IMR-90 (cell line): Measurements from ENCODE around the gene ZNF442. TPM values are rescaled to one million over a fixed set of nuclear protein-coding genes. Genes with fewer than 3 reads are reported as not detected.

Experiments
- ATAC-seq: fragments of 200-7000 bp; cut with Tn5 transposase; 2 replicates; pipeline ENCODE4 v1.9.1; 2020; ENCODE audit warnings: low read depth, mild to moderate bottlenecking, moderate library complexity
- Bru-seq: library from RNA; stranded (reverse); fragments of 400-500 nt; gene quantifications from one replicate; lab custom pipeline; 2021; lab: Mats Ljungman, UMichigan
- BruChase-seq, 2 experiments: library from RNA; stranded (reverse); fragments of 400-500 nt; gene quantifications; one replicate each; lab custom pipeline; 2021; lab: Mats Ljungman, UMichigan
- BruUV-seq: library from RNA; stranded (reverse); fragments of 400-500 nt; replicated peaks from 2 replicates; lab custom pipeline; 2021; lab: Mats Ljungman, UMichigan
- CTCF ChIA-PET: fragments of 300-600 bp; formaldehyde crosslinking; extraction: SDS; loops from one replicate; lab custom pipeline; 2021; ENCODE audit warnings: antibody characterized with exemption; lab: Yijun Ruan, JAX
- POLR2A ChIA-PET: fragments of 300-600 bp; sonication (Branson Sonifier 250); formaldehyde crosslinking; loops from one replicate; lab custom pipeline; 2022; ENCODE audit warnings: antibody characterized with exemption; ENCODE audit not compliant: unreplicated experiment; lab: Charles Lee
- DNase-seq: peaks from one replicate; pipeline ENCODE4 v3.0.0; 2013
- H2AFZ ChIP-seq: replicated peaks from 2 replicates; pipeline ENCODE3; 2013; ENCODE audit warnings: low read length, mild to moderate bottlenecking; ENCODE audit not compliant: poor library complexity
- H2AK5ac ChIP-seq: 2 replicates; pipeline ENCODE4 v1.6.1; 2013; ENCODE audit warnings: low read depth, low read length, inconsistent platforms
- H2AK9ac ChIP-seq: replicated peaks from 2 replicates; pipeline ENCODE3; 2013; ENCODE audit warnings: mild to moderate bottlenecking, low read depth, low read length, moderate library complexity; ENCODE audit not compliant: poor library complexity
- H2BK120ac ChIP-seq: 2 replicates; pipeline ENCODE4 v1.6.1; 2013; ENCODE audit warnings: low read depth, low read length, inconsistent platforms
- H2BK15ac ChIP-seq: 3 replicates; pipeline ENCODE4 v1.6.1; 2013; ENCODE audit warnings: low read depth, low read length, inconsistent platforms
- H2BK20ac ChIP-seq: 2 replicates; pipeline ENCODE4 v1.6.1; 2013; ENCODE audit warnings: low read depth, mild to moderate bottlenecking, inconsistent platforms, low read length, moderate library complexity
- H2BK5ac ChIP-seq: 2 replicates; pipeline ENCODE4 v1.6.1; 2013; ENCODE audit warnings: mild to moderate bottlenecking, low read depth, low read length, inconsistent platforms; ENCODE audit not compliant: poor library complexity, severe bottlenecking
- H3K14ac ChIP-seq: replicated peaks from 2 replicates; pipeline ENCODE4 v1.6.1; 2013; ENCODE audit warnings: low read depth, low read length, inconsistent platforms
- H3K18ac ChIP-seq: 2 replicates; pipeline ENCODE4 v1.6.1; 2013; ENCODE audit warnings: low read depth, low read length, control low read depth
- H3K23ac ChIP-seq: 2 replicates; pipeline ENCODE4 v1.6.1; 2013; ENCODE audit warnings: low read depth, low read length, inconsistent platforms
- H3K27ac ChIP-seq: 2 replicates; pipeline ENCODE4 v1.5.1; 2013; ENCODE audit warnings: mild to moderate bottlenecking, control low read depth, low read length; ENCODE audit not compliant: insufficient read depth
- H3K27me3 ChIP-seq: 2 replicates; pipeline ENCODE4 v1.6.1; 2013; ENCODE audit warnings: low read length; ENCODE audit not compliant: control insufficient read depth, insufficient read depth
- H3K36me3 ChIP-seq: 2 replicates; pipeline ENCODE4 v1.6.1; 2013; ENCODE audit warnings: low read length, mixed read lengths; ENCODE audit not compliant: control insufficient read depth, insufficient read depth
- H3K4ac ChIP-seq: 2 replicates; pipeline ENCODE4 v1.6.1; 2013; ENCODE audit warnings: low read depth, low read length, inconsistent platforms
- H3K4me1 ChIP-seq: 2 replicates; pipeline ENCODE4 v1.6.1; 2013; ENCODE audit warnings: low read length, mixed read lengths; ENCODE audit not compliant: control insufficient read depth, insufficient read depth
- H3K4me2 ChIP-seq: 2 replicates; pipeline ENCODE4 v1.6.1; 2013; ENCODE audit warnings: low read depth, mild to moderate bottlenecking, control low read depth, low read length, moderate library complexity
- H3K4me3 ChIP-seq: 2 replicates; pipeline ENCODE4 v1.5.1; 2013; ENCODE audit warnings: low read depth, mild to moderate bottlenecking, control low read depth, low read length, moderate library complexity; ENCODE audit not compliant: insufficient read depth
- H3K56ac ChIP-seq: 2 replicates; pipeline ENCODE4 v1.6.1; 2013; ENCODE audit warnings: low read length, inconsistent platforms; ENCODE audit not compliant: insufficient read depth; ENCODE audit errors: extremely low read depth
- H3K79me1 ChIP-seq, 2 experiments: 2 replicates each; pipeline ENCODE4 v1.6.1; 2013; ENCODE audit warnings: low read length in 2 of 2, inconsistent platforms in 1 of 2, low read depth in 1 of 2
- H3K9ac ChIP-seq: 2 replicates; pipeline ENCODE4 v1.6.1; 2013; ENCODE audit warnings: low read depth, low read length, control low read depth
- H3K9me1 ChIP-seq: 2 replicates; pipeline ENCODE4 v1.6.1; 2013; ENCODE audit warnings: low read length, inconsistent platforms; ENCODE audit not compliant: insufficient read depth
- H3K9me3 ChIP-seq: 2 replicates; pipeline ENCODE4 v1.6.1; 2013; ENCODE audit warnings: low read length; ENCODE audit not compliant: control insufficient read depth, insufficient read depth
- H4K20me1 ChIP-seq: 2 replicates; pipeline ENCODE4 v1.6.1; 2013; ENCODE audit warnings: low read length, inconsistent platforms; ENCODE audit not compliant: insufficient read depth
- H4K5ac ChIP-seq: 2 replicates; pipeline ENCODE4 v1.6.1; 2013; ENCODE audit warnings: mild to moderate bottlenecking, low read depth, low read length, control low read depth
- H4K8ac ChIP-seq, 2 experiments: 2 replicates each; pipeline ENCODE4 v1.6.1; 2013; ENCODE audit warnings: low read depth in 2 of 2, low read length in 2 of 2, control low read depth in 1 of 2, inconsistent platforms in 1 of 2
- H4K91ac ChIP-seq: 2 replicates; pipeline ENCODE4 v1.6.1; 2013; ENCODE audit warnings: low read depth, low read length, inconsistent platforms; ENCODE audit not compliant: insufficient read depth
- CEBPB ChIP-seq: IDR thresholded peaks from 2 replicates; pipeline ENCODE4 v1.6.1; 2012; ENCODE audit warnings: low read depth, low read length, improper control_type of control experiment
- CHD1 ChIP-seq: IDR thresholded peaks from 2 replicates; pipeline ENCODE4 v1.6.1; 2012; ENCODE audit warnings: low read depth, low read length, improper control_type of control experiment
- MAFK ChIP-seq: IDR thresholded peaks from 2 replicates; pipeline ENCODE4 v1.6.1; 2012; ENCODE audit warnings: low read depth, low read length, improper control_type of control experiment
- MXI1 ChIP-seq: IDR thresholded peaks from 2 replicates; pipeline ENCODE4 v1.6.1; 2012; ENCODE audit warnings: low read depth, mild to moderate bottlenecking, low read length, moderate library complexity, borderline replicate concordance
- NFE2L2 ChIP-seq: fragments of 150-350 bp; IDR thresholded peaks from 2 replicates; pipeline ENCODE4 v1.6.1; 2016; ENCODE audit warnings: low read depth, mild to moderate bottlenecking, low read length
- RAD21 ChIP-seq: IDR thresholded peaks from 2 replicates; pipeline ENCODE4 v1.6.1; 2012; ENCODE audit warnings: low read length, improper control_type of control experiment
- RFX5 ChIP-seq: IDR thresholded peaks from 2 replicates; pipeline ENCODE4 v1.8.0; 2012; ENCODE audit warnings: low read depth, mild to moderate bottlenecking, low read length, moderate library complexity
- SMC3 ChIP-seq: fragments of 150-350 bp; IDR thresholded peaks from 2 replicates; pipeline ENCODE4 v1.6.1; 2016; ENCODE audit warnings: low read depth, mild to moderate bottlenecking, antibody characterized with exemption, low read length, moderate library complexity
- WGBS, 2 experiments: methylation state at CpG; one replicate each; pipeline versions ENCODE4 v1.1.5 to v1.1.7; 2013; ENCODE audit warnings: missing lambda C conversion rate in 2 of 2; ENCODE audit not compliant: insufficient read length in 1 of 2; ENCODE audit errors: extremely low coverage in 2 of 2; 5-methylcytosine and 5-hydroxymethylcytosine counted together
- dilution Hi-C: fragments of 300-500 bp; cut with HindIII; formaldehyde crosslinking; loops from one replicate; pipeline ENCODE4 v1.14.3; 2018; ENCODE audit warnings: low sequenced_read_pairs; ENCODE audit not compliant: unreplicated experiment
- in situ Hi-C: fragments of 300-500 bp; cut with MboI; formaldehyde crosslinking; loops from 3 replicates; pipeline ENCODE4 v1.14.3; 2019; ENCODE audit warnings: low sequenced_read_pairs, inconsistent platforms, mixed read lengths
- intact Hi-C: fragments of 100-400 bp; cut with micrococcal nuclease; formaldehyde crosslinking; loops from 2 replicates; pipeline ENCODE4 v1.10.0; 2022
- long read RNA-seq: library from polyadenylated mRNA; unstranded; transcript quantifications from one replicate; pipeline ENCODE4 v2.0.0, GENCODE V29; 2021; ENCODE audit not compliant: unreplicated experiment
- polyA plus RNA-seq, 3 experiments: library from polyadenylated mRNA; depleted of rRNA; stranded (reverse); fragments of >200 nt; gene quantifications; 2 replicates each; pipeline ENCODE4 v1.2.3, GENCODE V29; 2012; ENCODE audit warnings: low replicate concordance in 1 of 3
- total RNA-seq: library from RNA; depleted of rRNA; stranded (reverse); fragments of >200 nt; gene quantifications from 2 replicates; pipeline ENCODE4 v1.2.3, GENCODE V29; 2012; rRNA removed
- TF ChIP-seq, protein P1 (sequence below): conservative IDR thresholded peaks from 2 replicates; pipeline ENCODE4 v1.5.1; 2012; ENCODE audit warnings: mild to moderate bottlenecking, low read depth, low read length, improper control_type of control experiment
- TF ChIP-seq, protein P2 (sequence below): fragments of 150-350 bp; IDR thresholded peaks from 2 replicates; pipeline ENCODE4 v1.6.1; 2017; ENCODE audit warnings: mild to moderate bottlenecking, antibody characterized with exemption, low read length, low read depth

The ZNF442 gene
- 3.6 and 4.4 TPM in 2 replicates for total RNA-seq
- 0.34 and 0.58 TPM in 2 replicates for polyA plus RNA-seq (2012; rRNA removed)
- 0.03 and 0.10 TPM in 2 replicates for polyA plus RNA-seq (2012; cell fraction: cytosol; rRNA removed)
- 0.07 and 0.36 TPM in 2 replicates for polyA plus RNA-seq (2012; cell fraction: nucleus; rRNA removed; ENCODE audit: low replicate concordance)
- percentile 61 among the genes with signal in this experiment for Bru-seq, nascent RNA
- percentile 49 among the genes with signal in this experiment for BruChase-seq, experiment 1, labeled RNA remaining after a 6-hour chase
- percentile 43 among the genes with signal in this experiment for BruChase-seq, experiment 2, labeled RNA remaining after a 2-hour chase
- long read RNA-seq, partial matches to known transcripts = 0 of 1 reads
- long read RNA-seq, other reads (novel, unspliced or antisense) = 0 of 1 reads

DNA sequence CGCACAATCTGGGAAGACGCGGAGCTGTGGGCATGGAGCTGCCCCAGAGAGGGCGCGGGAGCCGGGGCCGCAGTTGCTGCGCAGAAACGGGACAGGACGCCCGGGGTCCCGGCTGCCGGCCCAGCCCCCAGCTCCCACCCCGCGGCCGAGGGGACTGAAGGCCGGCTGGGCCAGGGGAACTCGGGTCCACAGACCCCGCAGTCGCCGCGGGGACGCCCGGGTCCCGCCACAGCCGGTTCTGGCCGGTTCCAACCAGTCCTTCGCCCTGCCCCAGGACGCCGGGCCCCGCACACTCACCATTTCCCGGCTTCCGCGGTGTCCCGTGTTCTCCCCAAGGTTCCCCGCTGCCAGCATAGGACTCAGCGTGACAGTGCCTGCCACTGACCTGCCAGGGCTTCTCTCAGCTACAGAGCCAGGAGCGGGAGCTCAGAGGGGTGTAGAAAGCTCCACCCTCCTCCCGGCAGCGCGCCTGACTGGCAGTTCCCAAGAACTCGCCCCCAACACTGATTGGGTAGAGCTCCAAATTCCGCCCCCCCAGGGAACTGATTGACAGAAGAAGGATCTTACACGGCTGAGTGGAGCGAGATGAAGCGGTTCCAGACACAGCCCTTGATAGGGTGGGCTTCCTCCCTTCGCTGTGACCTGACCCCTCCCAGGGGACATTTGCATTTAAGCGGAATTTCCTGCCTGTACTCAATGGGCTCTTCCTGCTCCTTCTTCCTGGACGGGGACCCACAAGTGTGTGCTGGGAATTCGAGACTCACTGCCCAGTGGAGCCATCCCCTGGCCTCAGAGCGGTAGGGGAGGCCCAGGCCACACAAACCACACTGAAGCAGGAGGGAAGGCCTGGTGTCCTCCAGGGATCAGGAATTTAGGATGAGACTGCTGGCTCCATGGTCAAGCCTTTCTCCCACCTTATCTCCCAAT lies at the start of gene ZNF442:
Gene ZNF442, minus strand, starts transcription at position 448 of the 927 bp plus-strand sequence. CDS start 2,052 bp downstream, outside the sequence.
- H3K4me2 ChIP-seq = peak within 1 kb of the TSS; percentile 87
- no peak within 1 kb of the TSS for H3K56ac ChIP-seq
- H4K8ac ChIP-seq = peak within 1 kb of the TSS; percentile 8 to 87
- ChIA-PET POLR2A (interaction anchor here (0.7 kb wide), 1 partner anchor 330 kb away, joined by 20 read pairs; the partner anchor contains the start of gene ZNF433), CTCF (interaction anchor here (0.6 to 1.3 kb wide), 3 partner anchors 11 to 275 kb away, joined by 3 to 10 read pairs (median 3); no protein-coding TSS in a partner anchor)
- BruUV-seq = no TSS peak
- H3K27ac ChIP-seq = peak within 1 kb of the TSS; percentile 32
- peak within 1 kb of the TSS; percentile 48; the same call in 1 of the 2 replicates for H2BK120ac ChIP-seq
- no peak within 1 kb of the TSS; the same call in 1 of the 2 replicates for H4K91ac ChIP-seq
- H2BK20ac ChIP-seq = no peak within 1 kb of the TSS
- H3K9me3 ChIP-seq = 0 out of 2 replicates have a peak, but pooled peaks cover 3% of the 10 kb centered on the region
- H3K27me3 ChIP-seq = no peaks in the 10 kb centered on the region
- H3K4me3 ChIP-seq = peak within 1 kb of the TSS; percentile 70
- H2AK5ac ChIP-seq = no peak within 1 kb of the TSS
- no peaks in the 10 kb centered on the region for H3K9me1 ChIP-seq
- ATAC-seq = peak; percentile 98
- in situ Hi-C loops = no loop called here
- H2BK5ac ChIP-seq = peak within 1 kb of the TSS; percentile 29
- H3K14ac ChIP-seq = peak within 1 kb of the TSS; percentile 70
- H3K4me1 ChIP-seq = no peaks in the 10 kb centered on the region
- dilution Hi-C loops = no loop called here
- no peak within 1 kb of the TSS for H3K18ac ChIP-seq
- H2BK15ac ChIP-seq = no peak within 1 kb of the TSS
- H3K23ac ChIP-seq = peak within 1 kb of the TSS; percentile 65
- H2AK9ac ChIP-seq = peak within 1 kb of the TSS; percentile 1
- H4K20me1 ChIP-seq = no peaks in the 10 kb centered on the region
- intact Hi-C loops = loop anchor here (1.0 to 5.0 kb wide), 4 partner anchors 208 to 568 kb away; partner anchors contain the start of genes ZNF491 and ZNF625
- H2AFZ ChIP-seq = peak within 1 kb of the TSS; percentile 96
- peak within 1 kb of the TSS; percentile 40; the same call in 1 of the 2 replicates for H3K4ac ChIP-seq
- H3K9ac ChIP-seq = peak within 1 kb of the TSS; percentile 54
- peak; percentile 93 for DNase-seq
- H4K5ac ChIP-seq = peak within 1 kb of the TSS; percentile 24; the same call in 1 of the 2 replicates
- 0% methylated on average over 10 of the region's 51 CpGs; no CpG with 5 or more reads in 1 of the 2 experiments for WGBS, 2 experiments
- peaks cover 0 to 7% of the 10 kb centered on the region in 2 experiments; a peak in 1 of 4 replicates for H3K79me1 ChIP-seq
- no peaks in the 10 kb centered on the region for H3K36me3 ChIP-seq
- TF ChIP-seq, protein P1, sequence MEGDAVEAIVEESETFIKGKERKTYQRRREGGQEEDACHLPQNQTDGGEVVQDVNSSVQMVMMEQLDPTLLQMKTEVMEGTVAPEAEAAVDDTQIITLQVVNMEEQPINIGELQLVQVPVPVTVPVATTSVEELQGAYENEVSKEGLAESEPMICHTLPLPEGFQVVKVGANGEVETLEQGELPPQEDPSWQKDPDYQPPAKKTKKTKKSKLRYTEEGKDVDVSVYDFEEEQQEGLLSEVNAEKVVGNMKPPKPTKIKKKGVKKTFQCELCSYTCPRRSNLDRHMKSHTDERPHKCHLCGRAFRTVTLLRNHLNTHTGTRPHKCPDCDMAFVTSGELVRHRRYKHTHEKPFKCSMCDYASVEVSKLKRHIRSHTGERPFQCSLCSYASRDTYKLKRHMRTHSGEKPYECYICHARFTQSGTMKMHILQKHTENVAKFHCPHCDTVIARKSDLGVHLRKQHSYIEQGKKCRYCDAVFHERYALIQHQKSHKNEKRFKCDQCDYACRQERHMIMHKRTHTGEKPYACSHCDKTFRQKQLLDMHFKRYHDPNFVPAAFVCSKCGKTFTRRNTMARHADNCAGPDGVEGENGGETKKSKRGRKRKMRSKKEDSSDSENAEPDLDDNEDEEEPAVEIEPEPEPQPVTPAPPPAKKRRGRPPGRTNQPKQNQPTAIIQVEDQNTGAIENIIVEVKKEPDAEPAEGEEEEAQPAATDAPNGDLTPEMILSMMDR = peak; percentile 66
- TF ChIP-seq CEBPB (no peak), RAD21 (peak; percentile 50), MAFK (no peak), RFX5 (no peak), SMC3 (peak; percentile 67), NFE2L2 (no peak), CHD1 (no peak), MXI1 (peak; percentile 21; the same call in 1 of the 2 replicates)
- TF ChIP-seq, protein P2, sequence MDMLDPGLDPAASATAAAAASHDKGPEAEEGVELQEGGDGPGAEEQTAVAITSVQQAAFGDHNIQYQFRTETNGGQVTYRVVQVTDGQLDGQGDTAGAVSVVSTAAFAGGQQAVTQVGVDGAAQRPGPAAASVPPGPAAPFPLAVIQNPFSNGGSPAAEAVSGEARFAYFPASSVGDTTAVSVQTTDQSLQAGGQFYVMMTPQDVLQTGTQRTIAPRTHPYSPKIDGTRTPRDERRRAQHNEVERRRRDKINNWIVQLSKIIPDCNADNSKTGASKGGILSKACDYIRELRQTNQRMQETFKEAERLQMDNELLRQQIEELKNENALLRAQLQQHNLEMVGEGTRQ = no peak
